Epithelial cell of umbilical artery (primary cell): ENCODE results near the gene USP30. TPM values are rescaled to one million over a fixed set of nuclear protein-coding genes. Genes with fewer than 3 reads are reported as not detected.

Experiments used
- total RNA-seq: library from RNA; depleted of rRNA; stranded (reverse); fragments of >200 nt; gene quantifications from 2 replicates; pipeline ENCODE4 v1.2.3, GENCODE V29; 2014

The USP30 gene
- total RNA-seq: 4.1 and 5.2 TPM in 2 replicates

GRCh38 chr12:109052414-109053323 is at the start of gene USP30:
USP30 (plus strand) TSS chr12:109052576; CDS start chr12:109052679, 103 bp downstream.

GRCh38 chr12:109020796-109021380 is 31.5 kb upstream of the USP30 start, which contains the start of gene SVOP:
SVOP (minus strand) TSS chr12:109021068; CDS start chr12:109020868, 200 bp downstream.

GRCh38 chr12:109093022-109093918 is 40.9 kb downstream of the USP30 start, which contains the start of gene ALKBH2:
ALKBH2 (minus strand) TSS chr12:109093472; CDS start chr12:109092786, 686 bp downstream.

GRCh38 chr12:109097435-109098182 is 45.2 kb downstream of the USP30 start, which contains the start of gene UNG:
UNG (plus strand) TSS chr12:109097597; CDS start chr12:109097680, 83 bp downstream.

GRCh38 chr12:109115758-109116610 is 63.6 kb downstream of the USP30 start, which contains the start of gene ACACB:
ACACB (plus strand) TSS chr12:109116587; CDS start chr12:109139406, 22,819 bp downstream.

Other genes starting within 250 kb of the USP30 start
- gene SSH1, start 195.0 kb upstream of the USP30 start, total RNA-seq: 6.8 and 12.3 TPM in 2 replicates
- gene DAO, start 172.5 kb upstream of the USP30 start, total RNA-seq: not detected in 2 replicates
- gene SVOP, start 31.5 kb upstream of the USP30 start, total RNA-seq: not detected in 2 replicates
- 13.0 and 15.3 TPM in 2 replicates for gene ALKBH2, start 40.9 kb downstream of the USP30 start, total RNA-seq
- gene UNG, start 45.0 kb downstream of the USP30 start, total RNA-seq: 24.4 and 39.1 TPM in 2 replicates
- 0.32 and 2.3 TPM in 2 replicates for gene ACACB, start 64.0 kb downstream of the USP30 start, total RNA-seq